Neural cell (in vitro differentiated cells): ENCODE measurements around the gene PEAK3.

ENCODE experiments used
- CTCF ChIP-seq: fragments of 450-650 bp; IDR thresholded peaks from 2 replicates; pipeline ENCODE4 v1.5.1; 2014; ENCODE audit warnings: antibody characterized with exemption, mild to moderate bottlenecking, moderate library complexity; ENCODE audit not compliant: poor library complexity, severe bottlenecking
- EZH2 ChIP-seq: fragments of 200-600, 300-800 bp; shearing (Covaris generic), sonication (generic); IDR thresholded peaks from 2 replicates; pipeline ENCODE4 v1.6.1; 2014; ENCODE audit warnings: antibody characterized with exemption, low read length, borderline replicate concordance, mild to moderate bottlenecking; ENCODE audit not compliant: insufficient read depth, poor library complexity, severe bottlenecking
- POLR2AphosphoS5 ChIP-seq: IDR thresholded peaks from 2 replicates; pipeline ENCODE4 v1.6.1; 2012
- RAD21 ChIP-seq: fragments of 450-650 bp; conservative IDR thresholded peaks from 2 replicates; pipeline ENCODE4 v1.6.1; 2014; ENCODE audit warnings: antibody characterized with exemption, mild to moderate bottlenecking, moderate library complexity
- REST ChIP-seq: IDR thresholded peaks from 2 replicates; pipeline ENCODE4 v1.6.1; 2012; ENCODE audit warnings: borderline replicate concordance
- SMC3 ChIP-seq: fragments of 450-650 bp; conservative IDR thresholded peaks from 2 replicates; pipeline ENCODE4 v1.6.1; 2014; ENCODE audit warnings: antibody characterized with exemption, mild to moderate bottlenecking, moderate library complexity; ENCODE audit not compliant: poor library complexity
- TAF1 ChIP-seq: IDR thresholded peaks from 2 replicates; pipeline ENCODE4 v1.6.1; 2012; ENCODE audit warnings: low read depth

- TF ChIP-seq POLR2AphosphoS5, result no peak
- no peak for TF ChIP-seq CTCF
- no peak for TF ChIP-seq RAD21
- TF ChIP-seq REST, result no peak
- TF ChIP-seq TAF1, result no peak
- no peak for TF ChIP-seq SMC3
- no peak for TF ChIP-seq EZH2
Measured at GRCh38 chr19:2321565-2322283, 39.7 kb upstream of the PEAK3 start.
